B cell (primary cell): ENCODE measurements around the gene PATE1.

Experiments
- EZH2 ChIP-seq: IDR thresholded peaks from 2 replicates; pipeline ENCODE4 v1.6.1; 2012; ENCODE audit warnings: borderline replicate concordance, low read depth, mild to moderate bottlenecking, moderate library complexity, low read length; ENCODE audit not compliant: insufficient read depth, poor library complexity, severe bottlenecking
- TF ChIP-seq, protein P1 (sequence below): fragments of 200-600 bp; IDR thresholded peaks from one replicate; pipeline ENCODE4 v1.8.0; 2022; ENCODE audit warnings: antibody characterized with exemption, mild to moderate bottlenecking

DNA sequence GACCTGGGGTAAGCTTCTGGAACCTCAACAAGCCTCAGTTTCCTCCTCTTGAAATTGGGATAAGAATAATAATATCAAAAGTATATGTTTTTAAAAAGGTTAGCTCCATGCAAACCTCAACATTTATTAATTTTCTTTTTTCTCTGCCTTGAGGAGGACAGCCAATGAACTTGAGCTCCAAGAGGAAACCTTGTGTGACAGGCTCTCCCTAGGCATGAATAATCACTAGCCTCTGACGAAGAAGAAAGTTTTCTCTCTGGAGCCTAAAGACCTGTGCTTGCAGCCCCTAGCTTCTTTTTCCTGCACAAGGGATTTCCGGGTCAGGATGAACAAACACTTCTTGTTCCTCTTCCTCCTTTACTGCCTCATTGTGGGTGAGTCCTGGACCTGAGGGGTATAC lies 41.7 kb downstream of the PATE1 start, which contains the start of gene PATE3:
- TF ChIP-seq, protein P1, sequence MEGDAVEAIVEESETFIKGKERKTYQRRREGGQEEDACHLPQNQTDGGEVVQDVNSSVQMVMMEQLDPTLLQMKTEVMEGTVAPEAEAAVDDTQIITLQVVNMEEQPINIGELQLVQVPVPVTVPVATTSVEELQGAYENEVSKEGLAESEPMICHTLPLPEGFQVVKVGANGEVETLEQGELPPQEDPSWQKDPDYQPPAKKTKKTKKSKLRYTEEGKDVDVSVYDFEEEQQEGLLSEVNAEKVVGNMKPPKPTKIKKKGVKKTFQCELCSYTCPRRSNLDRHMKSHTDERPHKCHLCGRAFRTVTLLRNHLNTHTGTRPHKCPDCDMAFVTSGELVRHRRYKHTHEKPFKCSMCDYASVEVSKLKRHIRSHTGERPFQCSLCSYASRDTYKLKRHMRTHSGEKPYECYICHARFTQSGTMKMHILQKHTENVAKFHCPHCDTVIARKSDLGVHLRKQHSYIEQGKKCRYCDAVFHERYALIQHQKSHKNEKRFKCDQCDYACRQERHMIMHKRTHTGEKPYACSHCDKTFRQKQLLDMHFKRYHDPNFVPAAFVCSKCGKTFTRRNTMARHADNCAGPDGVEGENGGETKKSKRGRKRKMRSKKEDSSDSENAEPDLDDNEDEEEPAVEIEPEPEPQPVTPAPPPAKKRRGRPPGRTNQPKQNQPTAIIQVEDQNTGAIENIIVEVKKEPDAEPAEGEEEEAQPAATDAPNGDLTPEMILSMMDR: no peak
- TF ChIP-seq EZH2: no peak
